GM21526 (cell line): ENCODE results near the gene BTF3L4.
A peak's percentile ranks its signal among the peaks of the same experiment; 100 is the strongest.
"Not testable (repeated sequence)": the region's sequence is repeated elsewhere in the genome, so short reads cannot be mapped to it uniquely, and the experiment has no call there.

Experiments used
- ATAC-seq: cut with Tn5 transposase; IDR thresholded peaks from one replicate; pipeline ENCODE4 v1.9.1; 2021; ENCODE audit warnings: moderate library complexity; ENCODE audit not compliant: unreplicated experiment, low FRiP score

BTF3L4 gene

DNA sequence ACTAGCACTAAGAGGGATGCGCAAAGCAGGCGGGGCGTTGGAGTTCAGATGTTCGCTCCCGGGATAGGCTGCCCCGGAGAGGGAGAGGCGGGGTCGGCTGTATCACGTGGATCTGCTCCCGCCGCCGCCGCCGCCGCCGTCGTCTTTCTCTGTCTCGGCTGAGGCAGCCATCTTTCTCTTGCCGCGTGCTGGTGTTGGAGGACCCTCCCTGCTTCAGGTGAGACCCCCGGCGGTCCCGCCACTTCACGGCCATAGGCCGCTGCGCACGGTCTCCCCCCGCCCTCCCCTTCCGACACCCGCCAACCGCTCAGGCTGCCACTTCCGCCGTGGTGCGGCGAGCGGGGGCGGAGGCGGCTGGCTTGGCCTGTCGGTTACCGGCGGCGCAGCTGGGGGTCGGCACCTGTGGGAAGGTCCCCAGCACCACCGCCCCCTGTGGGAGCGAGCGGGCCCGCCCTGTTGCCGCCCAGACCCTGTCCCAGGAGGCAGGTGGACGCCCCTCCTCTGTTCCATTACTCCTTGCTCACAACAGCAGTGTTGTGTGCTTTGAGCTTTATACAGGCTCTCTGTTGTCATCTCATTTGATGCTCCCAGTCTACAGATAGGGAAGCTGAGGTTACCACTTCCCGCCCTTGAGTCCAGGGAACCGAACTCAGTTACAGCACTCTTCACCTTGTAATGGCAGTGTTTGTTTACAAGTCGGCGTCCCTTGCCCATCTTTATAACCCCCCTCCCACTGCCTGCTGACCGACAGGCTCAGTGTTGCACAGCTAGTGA is at the start of gene BTF3L4:
BTF3L4 (plus strand) TSS at position 133 of the 774 bp plus-strand sequence. CDS start 3,553 bp downstream, outside the sequence.
- peak; percentile 77 for ATAC-seq

DNA sequence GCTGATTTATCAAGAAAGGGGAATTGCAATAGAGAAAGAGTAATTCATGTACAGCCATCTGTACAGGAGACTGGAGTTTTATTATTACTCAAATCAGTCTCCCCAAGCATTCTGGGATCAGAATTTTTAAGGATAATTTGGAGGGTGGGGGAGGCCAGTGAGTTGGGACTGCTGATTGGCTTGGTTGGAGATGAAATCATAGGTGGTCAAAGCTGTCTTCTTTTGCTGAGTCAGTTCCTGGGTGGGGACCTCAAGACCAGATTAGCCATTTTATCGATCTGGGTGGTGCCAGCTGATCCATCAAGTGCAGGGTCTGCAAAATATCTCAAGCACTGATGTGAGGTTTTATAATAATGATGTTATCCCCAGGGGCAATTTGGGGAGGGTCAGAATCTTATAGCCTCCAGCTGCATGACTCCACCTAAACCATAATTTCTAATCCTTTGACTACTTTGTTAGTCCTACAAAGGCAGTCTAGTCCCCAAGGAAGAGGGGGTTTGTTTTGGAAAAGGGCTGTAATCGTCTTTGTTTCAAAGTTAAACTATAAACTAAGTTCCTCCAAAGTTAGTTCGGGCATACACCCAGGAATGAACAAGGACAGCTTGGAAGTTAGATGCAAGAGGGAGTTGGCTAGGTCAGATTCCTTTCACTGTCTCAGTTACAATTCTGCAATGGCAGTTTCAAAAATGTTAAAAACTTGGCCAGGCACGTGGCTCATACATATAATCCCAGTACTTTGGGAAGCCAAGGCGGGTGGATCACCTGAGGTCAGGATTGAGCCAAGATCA is 48.7 kb upstream of the BTF3L4 start:
- no peak for ATAC-seq

DNA sequence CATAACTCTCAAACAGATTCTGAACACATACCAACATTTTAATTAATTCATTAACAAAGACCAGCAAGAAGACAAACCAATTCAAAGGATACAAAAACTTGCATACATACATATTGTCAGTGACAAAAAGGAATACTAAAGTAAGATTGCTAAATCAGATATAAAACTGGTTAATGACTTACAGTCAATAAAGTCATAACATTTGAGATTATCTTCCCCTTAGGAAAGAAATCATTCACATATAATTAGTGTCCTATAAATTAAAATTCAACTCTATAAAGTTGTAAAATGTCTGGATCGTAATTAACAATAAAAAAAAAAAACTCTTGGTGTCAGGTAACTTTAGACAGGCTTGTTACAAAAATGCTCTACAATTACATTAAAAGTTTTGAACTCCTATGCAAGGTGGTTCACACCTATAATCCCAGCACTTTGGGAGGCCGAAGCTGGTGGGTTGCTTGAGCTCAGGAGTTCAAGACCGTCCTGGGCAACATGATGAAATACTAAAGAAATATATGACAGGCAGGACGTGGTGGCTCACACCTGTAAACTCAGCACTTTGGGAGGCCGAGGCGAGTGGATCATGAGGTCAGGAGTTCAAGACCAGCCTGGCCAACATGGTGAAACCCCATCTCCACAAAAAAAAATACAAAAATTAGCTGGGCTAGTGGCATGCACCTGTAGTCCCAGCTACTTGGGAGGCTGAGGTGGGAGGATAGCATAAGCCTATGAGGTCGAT is 47.9 kb upstream of the BTF3L4 start:
- ATAC-seq = no peak

DNA sequence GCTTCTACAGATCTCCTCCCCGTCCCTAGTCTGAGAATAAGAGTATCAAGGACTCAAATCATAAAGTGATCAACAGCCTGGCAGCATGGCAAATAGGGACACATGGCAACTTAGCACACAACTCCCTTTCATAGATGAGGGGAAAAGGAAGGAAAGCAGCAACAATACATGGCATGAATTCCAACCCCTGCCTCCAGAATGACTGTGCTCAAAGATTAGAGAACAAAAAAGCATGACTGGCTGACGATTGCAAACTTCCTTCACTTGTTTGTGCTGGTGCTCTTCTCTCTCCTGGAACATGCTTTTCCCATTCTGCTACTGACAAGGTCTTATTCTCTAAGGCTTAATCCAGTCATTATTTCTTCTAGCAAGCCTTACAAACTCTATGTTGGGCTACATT is 34.0 kb upstream of the BTF3L4 start:
- no peak for ATAC-seq

DNA sequence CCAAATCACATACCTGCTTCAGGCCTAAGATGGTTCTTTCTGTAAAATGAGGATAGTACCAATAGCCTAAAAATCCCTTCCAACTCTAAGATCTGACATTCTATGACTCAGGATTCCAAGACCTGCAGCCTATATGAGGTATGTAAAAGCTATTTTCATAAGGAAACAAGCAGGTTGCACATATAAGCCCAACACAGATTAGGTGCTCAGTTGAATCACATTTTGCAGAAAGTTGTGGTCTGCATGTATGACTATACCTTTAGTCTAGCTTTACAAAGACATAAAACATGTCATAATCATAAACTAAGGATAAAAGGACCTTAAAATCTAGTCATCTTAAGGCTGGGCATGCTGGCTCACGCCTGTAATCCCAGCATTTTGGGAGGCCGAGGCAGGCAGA is 29.8 kb upstream of the BTF3L4 start:
- ATAC-seq = no peak

DNA sequence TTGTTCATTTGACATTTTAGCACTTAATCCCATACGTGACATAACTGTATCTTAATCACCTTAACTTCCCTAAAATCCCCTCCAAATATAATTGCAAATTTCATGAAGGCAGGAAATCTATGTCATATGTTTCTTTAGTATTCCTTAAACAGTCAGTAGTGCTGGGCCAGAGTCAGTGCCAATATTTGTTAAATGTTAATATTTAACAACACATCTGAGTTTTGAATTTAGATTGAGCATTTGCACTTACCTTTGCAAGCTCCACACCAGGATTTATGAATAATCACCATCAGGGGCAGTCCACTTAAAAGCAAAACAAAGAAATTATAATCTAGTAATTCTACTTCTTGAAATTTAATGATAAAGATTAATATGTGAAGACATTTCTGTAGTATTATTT is 27.8 kb upstream of the BTF3L4 start:
- no peak for ATAC-seq

DNA sequence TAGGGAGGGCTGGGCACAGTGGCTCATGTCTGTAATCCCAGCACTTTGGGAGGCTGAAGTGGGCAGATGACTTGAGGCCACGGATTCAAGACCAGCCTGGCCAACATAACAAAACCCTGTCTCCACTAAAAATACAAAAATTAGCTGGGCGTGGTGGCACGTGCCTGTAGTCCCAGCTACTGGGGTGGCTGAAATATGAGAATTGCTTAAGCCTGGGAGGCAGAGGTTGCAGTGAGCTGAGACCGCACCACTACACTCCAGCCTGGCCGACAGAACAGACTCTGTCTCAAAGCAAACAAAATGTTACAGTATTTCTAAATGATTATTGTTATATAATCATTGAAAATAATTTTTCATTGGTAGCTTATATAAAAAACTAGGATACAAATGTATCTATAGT is 27.3 kb upstream of the BTF3L4 start:
- not testable (repeated sequence) for ATAC-seq

DNA sequence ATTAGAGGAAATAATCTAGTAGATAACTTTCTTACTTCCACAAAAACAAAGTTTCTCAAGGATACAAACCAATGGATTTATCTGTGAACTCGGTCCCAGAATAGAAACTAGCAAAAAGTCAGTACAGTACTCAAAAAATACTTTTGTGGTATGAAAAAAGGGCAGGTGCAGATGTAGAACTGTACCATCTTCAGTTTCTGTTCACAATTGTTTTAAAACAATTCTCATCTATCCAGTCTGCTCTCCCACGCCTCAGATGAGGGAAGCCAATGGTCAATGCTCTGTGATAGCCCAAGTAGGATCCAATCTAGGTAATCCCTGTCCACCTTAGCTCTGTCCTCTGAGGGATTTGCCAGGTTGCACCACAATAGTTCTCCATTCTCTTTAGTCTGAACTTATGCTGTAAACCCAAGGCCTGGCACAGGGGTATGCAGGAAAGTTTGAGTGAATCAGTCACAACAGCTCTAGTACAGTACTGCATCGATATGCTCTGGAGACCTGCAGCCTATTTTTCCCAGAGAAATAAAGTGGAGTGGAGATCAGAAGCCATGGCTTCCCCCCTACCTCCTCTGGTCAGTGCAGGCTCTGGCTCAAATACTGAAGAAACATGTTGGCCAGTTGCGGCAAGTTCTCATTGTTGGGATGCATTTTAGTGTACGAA is 23.8 kb upstream of the BTF3L4 start:
- ATAC-seq = no peak

DNA sequence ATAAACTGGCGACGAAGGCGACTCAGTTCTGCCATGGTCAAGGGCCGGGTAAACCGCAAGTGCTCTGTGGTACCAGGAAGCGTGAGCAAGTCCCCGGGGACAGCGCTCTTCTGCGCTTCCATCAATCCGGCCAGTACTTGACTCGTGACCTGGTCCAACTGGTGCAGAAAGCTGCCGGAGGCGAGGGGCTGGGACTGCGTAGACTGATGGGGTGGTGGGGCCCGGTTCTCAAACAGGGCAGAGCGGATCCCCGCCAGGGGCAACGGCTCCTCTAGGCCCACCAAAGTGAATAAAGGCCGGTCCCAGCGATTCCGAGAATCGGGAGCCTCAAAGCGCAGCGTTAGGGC is 23.3 kb upstream of the BTF3L4 start:
- ATAC-seq = no peak

DNA sequence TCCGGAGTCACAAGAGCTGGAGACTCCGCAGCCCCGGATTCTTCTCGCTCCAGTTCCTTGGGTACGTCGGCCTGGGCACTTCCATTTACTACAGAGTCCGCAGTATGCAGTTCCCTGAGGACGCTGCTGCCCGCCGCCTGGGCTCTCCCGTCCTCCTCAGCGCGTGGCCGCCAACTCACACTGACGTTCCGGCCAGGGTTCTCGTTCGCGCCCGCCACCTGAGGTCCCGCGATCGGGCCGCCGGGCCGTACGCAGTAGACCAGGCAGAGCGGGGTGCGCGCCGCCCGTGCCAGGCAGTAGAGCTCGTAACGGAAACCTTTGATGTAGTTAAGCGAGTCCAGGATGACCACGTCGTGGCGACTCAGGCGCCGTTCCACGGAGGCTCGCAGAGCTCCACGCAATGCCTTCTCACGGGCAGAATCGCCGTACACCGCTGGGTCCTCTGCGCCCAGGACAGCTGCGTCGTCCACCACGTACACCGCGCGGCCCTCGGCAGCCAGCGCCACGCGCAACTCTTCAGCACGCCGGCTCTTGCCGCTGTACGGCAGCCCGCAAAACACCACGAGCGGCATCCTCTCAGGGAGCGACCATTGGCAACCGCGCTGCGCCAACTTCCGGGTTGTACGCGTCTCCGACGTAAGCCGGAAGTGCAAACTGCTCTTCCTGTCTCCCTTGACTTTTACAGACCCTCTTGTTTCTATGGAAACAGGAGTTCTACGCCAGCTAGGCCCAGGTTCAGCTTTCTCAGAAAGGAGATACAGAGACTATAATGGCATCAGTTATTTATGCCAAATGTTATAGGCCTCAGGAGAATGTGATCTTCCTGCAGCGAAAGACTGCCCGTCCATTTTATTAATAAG is 22.7 kb upstream of the BTF3L4 start, which contains the start of gene KTI12:
KTI12 (minus strand) TSS at position 621 of the 860 bp plus-strand sequence; CDS start at position 572, 49 bp downstream.
- ATAC-seq = peak; percentile 83

DNA sequence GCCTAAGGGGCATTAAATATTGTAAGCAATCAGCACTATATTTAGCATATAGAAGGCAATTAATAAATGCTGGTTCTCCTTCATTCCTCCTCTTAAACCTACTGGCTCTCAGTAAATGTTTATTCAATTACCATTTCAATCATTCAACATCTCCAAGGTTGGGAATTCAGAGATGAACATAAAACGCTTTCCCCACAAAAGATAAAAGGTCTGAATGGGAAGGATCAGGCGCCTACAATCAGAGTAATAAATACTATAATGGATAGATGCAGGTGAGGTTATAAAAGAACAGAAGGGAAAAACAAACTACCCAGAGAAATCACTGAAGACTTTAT is 22.1 kb upstream of the BTF3L4 start:
- ATAC-seq = no peak

DNA sequence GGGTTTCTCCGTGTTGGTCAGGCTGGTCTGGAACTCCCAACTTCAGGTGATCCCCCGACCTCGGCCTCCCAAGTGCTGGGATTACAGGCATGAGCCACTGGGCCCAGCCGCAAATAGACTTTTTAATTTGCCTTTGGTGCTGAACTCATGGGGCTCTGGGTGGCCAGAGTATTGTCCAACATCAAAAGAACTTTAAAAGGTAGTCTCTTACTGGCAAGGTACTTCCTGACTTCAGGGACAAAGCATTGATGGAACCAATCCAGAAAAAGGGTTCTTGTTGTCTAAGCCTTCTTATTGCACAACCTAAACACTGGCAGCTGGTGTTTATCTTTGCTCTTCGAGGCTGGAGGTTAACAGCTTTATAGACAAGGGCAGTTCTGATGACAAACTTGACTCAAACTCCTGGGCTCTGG is 18.7 kb upstream of the BTF3L4 start:
- ATAC-seq = no peak

DNA sequence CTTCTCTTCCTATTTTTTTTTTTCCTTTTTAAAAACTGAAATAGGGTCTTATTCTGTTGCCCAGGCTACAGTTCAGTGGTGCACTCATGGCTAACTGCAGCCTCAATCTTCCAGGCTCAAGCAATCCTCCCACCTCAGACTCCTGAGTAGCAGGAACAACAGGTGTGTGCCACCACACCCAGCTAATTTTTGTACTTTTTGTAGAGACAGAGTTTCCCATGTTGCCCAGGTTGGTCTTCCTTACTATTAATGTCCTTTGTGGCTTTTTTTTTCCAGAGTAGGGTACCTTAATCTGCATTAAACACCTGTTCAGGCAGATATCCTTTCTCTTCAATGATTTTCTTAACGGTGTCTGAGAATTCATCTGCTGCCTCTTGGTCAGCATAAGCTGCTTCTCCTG is 18.2 kb upstream of the BTF3L4 start:
- ATAC-seq = no peak

DNA sequence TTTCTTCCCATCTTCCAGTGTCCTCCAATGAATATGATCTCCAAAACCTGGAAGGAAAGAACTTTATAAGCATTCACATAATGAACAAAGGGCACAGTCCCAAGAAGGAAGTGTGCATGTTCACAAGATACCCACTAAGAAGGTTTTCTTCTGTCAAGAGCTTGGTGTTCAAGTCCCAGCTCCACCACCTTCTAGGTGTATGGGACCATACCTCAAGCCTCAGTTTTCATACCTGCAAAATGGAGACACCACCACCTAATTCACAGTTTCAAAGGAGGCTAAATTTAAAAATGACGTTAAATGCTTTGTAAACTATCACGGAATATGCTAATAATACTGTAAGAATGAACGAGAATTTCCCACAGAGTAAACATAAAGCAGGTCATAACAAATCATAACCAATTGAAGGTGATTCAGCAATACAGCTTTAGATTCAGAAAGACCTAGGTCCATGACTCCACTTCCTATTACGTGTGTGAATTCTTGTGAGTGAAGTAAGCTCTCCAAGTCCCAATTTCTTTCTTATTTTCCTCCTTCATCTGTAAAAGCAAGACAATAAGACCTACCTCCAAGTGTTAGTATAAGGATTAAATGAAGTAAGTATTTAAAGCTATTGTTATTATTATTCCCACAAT is 14.4 kb upstream of the BTF3L4 start:
- no peak for ATAC-seq

DNA sequence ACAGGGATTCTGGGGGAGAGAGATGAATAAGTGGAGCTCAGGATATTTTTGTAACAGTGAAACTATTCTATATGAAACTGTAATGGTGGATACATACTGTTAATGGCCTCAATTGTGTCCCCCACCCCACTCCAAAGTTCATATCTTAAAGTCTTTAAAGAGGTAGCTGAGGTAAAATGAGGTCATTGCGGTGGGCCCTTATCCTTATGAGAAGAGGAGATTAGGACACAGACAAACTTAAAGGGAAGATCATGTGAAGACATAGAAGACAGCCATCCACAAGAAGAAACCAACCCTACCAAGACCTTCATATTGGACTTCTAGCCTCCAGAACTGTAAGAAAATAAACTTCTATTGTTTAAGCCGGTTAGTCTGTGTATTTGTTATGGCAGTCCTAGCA is 10.9 kb upstream of the BTF3L4 start:
- no peak for ATAC-seq

DNA sequence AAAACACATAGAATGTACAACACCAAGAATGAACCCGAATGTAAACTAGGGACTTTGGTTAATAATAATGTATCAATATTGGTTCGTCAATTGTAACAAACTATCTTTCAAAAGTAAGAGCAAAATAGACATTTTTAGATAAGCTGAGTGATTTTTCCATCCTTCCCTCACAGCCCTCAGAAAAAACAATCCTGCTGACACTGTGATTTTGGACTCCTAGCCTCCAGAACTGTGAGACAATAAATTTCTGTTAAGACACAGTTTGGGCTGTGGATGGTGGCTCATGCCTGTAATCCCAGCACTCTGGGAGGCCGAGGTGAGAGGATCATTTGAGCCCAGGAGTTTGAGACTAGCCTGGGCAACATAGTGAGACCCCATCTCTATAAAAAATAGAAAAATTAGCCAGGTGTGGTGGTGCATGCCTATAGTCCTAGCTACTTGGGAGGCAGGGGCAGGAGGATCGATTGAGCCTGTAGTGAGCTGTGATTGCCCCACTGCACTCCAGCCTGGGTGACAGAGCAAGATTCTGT is 10.4 kb upstream of the BTF3L4 start:
- not testable (repeated sequence) for ATAC-seq

DNA sequence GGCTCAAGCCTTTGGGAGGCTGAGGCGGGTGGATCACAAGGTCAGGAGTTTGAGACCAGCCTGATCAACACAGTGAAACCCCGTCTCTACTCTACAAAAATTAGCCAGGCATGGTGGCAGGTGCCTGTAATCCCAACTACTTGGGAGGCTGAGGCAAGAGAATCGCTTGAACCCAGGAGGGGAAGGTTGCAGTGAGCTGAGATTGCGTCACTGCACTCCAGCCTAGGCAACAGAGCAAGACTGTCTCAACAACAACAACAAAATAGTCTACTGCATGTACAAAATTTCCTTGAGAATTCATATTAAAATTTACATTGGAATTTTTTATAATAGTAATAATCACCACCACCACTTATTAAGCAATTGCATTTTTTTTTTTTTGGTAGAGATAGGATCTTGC is 6.8 kb upstream of the BTF3L4 start:
- not testable (repeated sequence) for ATAC-seq

DNA sequence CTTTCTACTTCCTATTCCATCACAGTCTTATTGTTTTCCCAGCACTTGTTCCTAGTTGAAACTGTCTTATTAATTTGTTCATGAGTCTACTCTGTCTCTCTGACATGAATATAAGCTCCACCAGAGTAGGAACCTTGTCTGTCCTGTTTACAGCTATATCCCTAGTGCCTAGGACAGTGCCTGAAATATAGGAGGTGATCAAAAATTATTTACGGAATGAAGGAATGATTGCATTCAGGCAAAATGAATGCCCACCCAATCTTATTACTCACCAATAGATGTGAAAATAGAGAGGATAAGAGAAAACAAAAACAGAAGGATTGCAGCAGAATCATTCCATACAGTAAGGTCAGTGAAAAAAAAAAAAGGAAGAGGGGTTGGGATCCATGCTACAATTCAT is 2.2 kb upstream of the BTF3L4 start:
- ATAC-seq = no peak

DNA sequence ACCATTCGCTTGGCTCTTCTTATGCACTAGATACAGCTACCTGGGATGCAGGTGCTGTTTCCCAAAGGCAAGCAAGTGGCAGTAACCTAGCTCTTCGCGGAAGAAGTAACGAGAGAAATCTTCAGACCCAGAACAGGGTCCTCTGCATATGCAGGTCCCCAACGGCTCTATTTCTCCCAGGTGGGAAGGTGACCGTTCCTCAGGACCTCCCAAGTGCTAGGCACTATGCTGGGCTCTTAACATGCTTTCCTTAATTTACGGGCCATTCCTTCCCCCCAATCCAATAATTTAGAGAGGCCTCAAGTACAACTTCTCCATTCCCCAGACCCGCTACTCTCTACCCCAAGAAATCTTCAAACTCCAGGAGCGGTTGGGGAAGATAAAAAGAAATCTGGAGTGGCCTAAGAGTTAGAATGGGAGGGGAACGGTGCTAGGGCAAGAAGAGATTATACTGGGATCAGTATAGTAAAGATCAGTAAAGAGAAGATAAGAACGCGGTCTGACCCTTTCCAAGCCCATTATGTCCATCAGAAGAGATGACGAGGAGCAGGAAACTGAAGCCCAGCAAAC is 1.5 kb upstream of the BTF3L4 start:
- no peak for ATAC-seq
